Measurements from ENCODE around the gene FUOM.

DNA sequence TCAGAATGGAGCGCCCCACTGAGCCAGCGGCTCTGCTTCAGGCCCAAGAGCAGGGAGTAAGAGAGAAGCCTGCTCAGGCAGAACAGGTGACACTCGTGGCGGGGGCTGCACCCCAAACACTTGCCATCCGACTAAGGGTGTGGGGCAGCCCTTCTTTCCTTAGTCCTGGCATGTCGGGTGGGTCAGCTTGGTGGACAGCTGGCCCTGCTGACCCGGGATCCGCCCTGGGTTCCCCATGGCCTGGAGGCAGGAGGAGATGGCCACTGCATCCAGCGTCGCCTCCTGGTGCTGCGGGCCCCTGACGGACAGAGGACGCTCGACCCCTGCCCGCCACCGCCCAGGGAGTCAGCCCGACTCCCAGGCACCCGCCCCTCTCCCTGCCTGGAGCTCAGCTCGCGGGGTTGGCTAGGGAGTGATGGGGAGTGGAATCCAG, 20.0 kb upstream of the FUOM start:
- TF ChIP-seq, protein P1, sequence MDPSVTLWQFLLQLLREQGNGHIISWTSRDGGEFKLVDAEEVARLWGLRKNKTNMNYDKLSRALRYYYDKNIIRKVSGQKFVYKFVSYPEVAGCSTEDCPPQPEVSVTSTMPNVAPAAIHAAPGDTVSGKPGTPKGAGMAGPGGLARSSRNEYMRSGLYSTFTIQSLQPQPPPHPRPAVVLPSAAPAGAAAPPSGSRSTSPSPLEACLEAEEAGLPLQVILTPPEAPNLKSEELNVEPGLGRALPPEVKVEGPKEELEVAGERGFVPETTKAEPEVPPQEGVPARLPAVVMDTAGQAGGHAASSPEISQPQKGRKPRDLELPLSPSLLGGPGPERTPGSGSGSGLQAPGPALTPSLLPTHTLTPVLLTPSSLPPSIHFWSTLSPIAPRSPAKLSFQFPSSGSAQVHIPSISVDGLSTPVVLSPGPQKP (IDR thresholded peaks at IDR 0.05; ENCODE audit: borderline replicate concordance, low read depth, low read length): no peak
- TF ChIP-seq RFX5 (IDR thresholded peaks at IDR 0.05; ENCODE audit: low read depth, low read length): no peak
- TF ChIP-seq, protein P2, sequence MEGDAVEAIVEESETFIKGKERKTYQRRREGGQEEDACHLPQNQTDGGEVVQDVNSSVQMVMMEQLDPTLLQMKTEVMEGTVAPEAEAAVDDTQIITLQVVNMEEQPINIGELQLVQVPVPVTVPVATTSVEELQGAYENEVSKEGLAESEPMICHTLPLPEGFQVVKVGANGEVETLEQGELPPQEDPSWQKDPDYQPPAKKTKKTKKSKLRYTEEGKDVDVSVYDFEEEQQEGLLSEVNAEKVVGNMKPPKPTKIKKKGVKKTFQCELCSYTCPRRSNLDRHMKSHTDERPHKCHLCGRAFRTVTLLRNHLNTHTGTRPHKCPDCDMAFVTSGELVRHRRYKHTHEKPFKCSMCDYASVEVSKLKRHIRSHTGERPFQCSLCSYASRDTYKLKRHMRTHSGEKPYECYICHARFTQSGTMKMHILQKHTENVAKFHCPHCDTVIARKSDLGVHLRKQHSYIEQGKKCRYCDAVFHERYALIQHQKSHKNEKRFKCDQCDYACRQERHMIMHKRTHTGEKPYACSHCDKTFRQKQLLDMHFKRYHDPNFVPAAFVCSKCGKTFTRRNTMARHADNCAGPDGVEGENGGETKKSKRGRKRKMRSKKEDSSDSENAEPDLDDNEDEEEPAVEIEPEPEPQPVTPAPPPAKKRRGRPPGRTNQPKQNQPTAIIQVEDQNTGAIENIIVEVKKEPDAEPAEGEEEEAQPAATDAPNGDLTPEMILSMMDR (conservative IDR thresholded peaks at IDR 0.05; ENCODE audit: low read depth, low read length): no peak
- TF ChIP-seq POLR2A (IDR thresholded peaks at IDR 0.05; ENCODE audit: low read depth, low read length): no peak
- no peak for TF ChIP-seq MAFK (IDR thresholded peaks at IDR 0.05; ENCODE audit: low read depth, low read length)
- no peak for TF ChIP-seq MXI1 (IDR thresholded peaks at IDR 0.05; ENCODE audit: borderline replicate concordance, low read depth, low read length)
- TF ChIP-seq, protein P3, sequence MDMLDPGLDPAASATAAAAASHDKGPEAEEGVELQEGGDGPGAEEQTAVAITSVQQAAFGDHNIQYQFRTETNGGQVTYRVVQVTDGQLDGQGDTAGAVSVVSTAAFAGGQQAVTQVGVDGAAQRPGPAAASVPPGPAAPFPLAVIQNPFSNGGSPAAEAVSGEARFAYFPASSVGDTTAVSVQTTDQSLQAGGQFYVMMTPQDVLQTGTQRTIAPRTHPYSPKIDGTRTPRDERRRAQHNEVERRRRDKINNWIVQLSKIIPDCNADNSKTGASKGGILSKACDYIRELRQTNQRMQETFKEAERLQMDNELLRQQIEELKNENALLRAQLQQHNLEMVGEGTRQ (IDR thresholded peaks at IDR 0.05; ENCODE audit: low read depth, low read length): no peak
- no peak for TF ChIP-seq CEBPB (IDR thresholded peaks at IDR 0.05; ENCODE audit: low read depth, low read length)
- TF ChIP-seq MAZ (IDR thresholded peaks at IDR 0.05; ENCODE audit: borderline replicate concordance, low read depth, low read length): no peak
- no peak for TF ChIP-seq RAD21 (IDR thresholded peaks at IDR 0.05; ENCODE audit: low read length)
